DOHH2 (cell line): ENCODE measurements around the gene YTHDF2.
"Not testable (repeated sequence)": the region's sequence is repeated elsewhere in the genome, so short reads cannot be mapped to it uniquely, and the experiment has no call there.

Source experiments
- H3F3A ChIP-seq: fragments of 200-600 bp; sonication (generic), shearing (Covaris generic); 2 replicates; pipeline ENCODE4 v1.6.0; 2016; ENCODE audit warnings: antibody characterized with exemption, mild to moderate bottlenecking; ENCODE audit not compliant: control insufficient read depth, insufficient read depth
- H3K27ac ChIP-seq: fragments of 200-600 bp; sonication (generic); 2 replicates; pipeline ENCODE4 v1.5.1; 2014; ENCODE audit warnings: low read depth, mild to moderate bottlenecking, low read length, moderate library complexity
- H3K27me3 ChIP-seq: fragments of 200-600 bp; sonication (generic); 2 replicates; pipeline ENCODE4 v1.6.1; 2014; ENCODE audit warnings: mild to moderate bottlenecking, low read length, mixed read lengths; ENCODE audit not compliant: control insufficient read depth
- H3K36me3 ChIP-seq: fragments of 200-600 bp; sonication (generic); 2 replicates; pipeline ENCODE4 v1.6.1; 2014; ENCODE audit warnings: mild to moderate bottlenecking, low read length, moderate library complexity, mixed read lengths; ENCODE audit not compliant: control insufficient read depth
- H3K4me1 ChIP-seq: fragments of 200-600 bp; sonication (generic); 2 replicates; pipeline ENCODE4 v1.6.1; 2014; ENCODE audit warnings: mild to moderate bottlenecking, low read length, mixed read lengths; ENCODE audit not compliant: control insufficient read depth
- H3K4me2 ChIP-seq: fragments of 200-600 bp; sonication (generic); 2 replicates; pipeline ENCODE4 v1.6.0; 2014; ENCODE audit warnings: mild to moderate bottlenecking, low read length, moderate library complexity
- H3K4me3 ChIP-seq: fragments of 200-600 bp; sonication (generic); 2 replicates; pipeline ENCODE4 v1.5.1; 2014; ENCODE audit warnings: mild to moderate bottlenecking, low read length, mixed read lengths
- H3K79me2 ChIP-seq: fragments of 200-600 bp; sonication (generic); 2 replicates; pipeline ENCODE4 v1.6.1; 2014; ENCODE audit warnings: mild to moderate bottlenecking, low read length, mixed read lengths; ENCODE audit not compliant: control insufficient read depth
- H3K9me2 ChIP-seq: fragments of 200-600 bp; sonication (generic); replicated peaks from 2 replicates; pipeline ENCODE4 v1.6.1; 2014; ENCODE audit warnings: mild to moderate bottlenecking, low read length, mixed read lengths; ENCODE audit not compliant: control insufficient read depth
- H3K9me3 ChIP-seq: fragments of 200-600 bp; sonication (generic); 2 replicates; pipeline ENCODE4 v1.6.1; 2014; ENCODE audit warnings: antibody characterized with exemption, low read length, mixed read lengths; ENCODE audit not compliant: control insufficient read depth, insufficient read depth
- H4K20me1 ChIP-seq: fragments of 200-600 bp; sonication (generic); 2 replicates; pipeline ENCODE4 v1.6.0; 2014; ENCODE audit warnings: low read depth, mild to moderate bottlenecking, antibody characterized with exemption, low read length, moderate library complexity; ENCODE audit not compliant: control insufficient read depth, insufficient read depth
- CTCF ChIP-seq: fragments of 200-600 bp; sonication (generic); IDR thresholded peaks from one replicate; pipeline ENCODE4 v1.5.1; 2014; ENCODE audit warnings: antibody characterized with exemption, mild to moderate bottlenecking, low read depth, low read length; ENCODE audit not compliant: poor library complexity, severe bottlenecking
- EZH2phosphoT487 ChIP-seq: fragments of 200-600 bp; sonication (generic); IDR thresholded peaks from 2 replicates; pipeline ENCODE4 v1.6.1; 2017; ENCODE audit warnings: borderline replicate concordance, mild to moderate bottlenecking, antibody characterized with exemption, low read length, moderate library complexity, mixed read lengths

YTHDF2 gene

DNA sequence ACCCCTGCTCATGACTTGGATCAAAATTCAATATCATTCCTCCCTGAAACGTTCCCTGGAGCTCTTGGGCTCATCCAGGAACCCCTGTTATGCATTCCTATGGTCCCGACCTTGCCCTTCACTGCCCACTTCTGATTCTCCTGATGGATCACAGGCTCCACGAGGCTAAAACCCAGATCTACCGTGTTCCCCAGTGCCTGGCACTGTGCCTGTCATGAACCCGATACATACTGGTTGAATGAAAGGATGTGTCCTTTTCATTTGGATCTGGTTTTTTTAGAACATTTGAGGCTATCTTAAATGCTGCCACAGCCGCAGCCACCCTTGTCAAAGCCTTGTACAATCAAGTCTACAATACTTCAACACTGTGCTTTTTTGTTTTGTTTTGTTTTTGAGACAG lies 53.1 kb downstream of the YTHDF2 start:
- no peak overlapping the region for H3K27ac ChIP-seq
- H3K27me3 ChIP-seq: no peaks in the 10 kb centered on the region
- no peaks in the 10 kb centered on the region for H4K20me1 ChIP-seq
- H3K79me2 ChIP-seq: no peaks in the 10 kb centered on the region
- no peaks in the 10 kb centered on the region; the same call in 1 of the 2 replicates for H3F3A ChIP-seq
- no peaks in the 10 kb centered on the region for H3K36me3 ChIP-seq
- no peak for TF ChIP-seq EZH2phosphoT487
- no peak for TF ChIP-seq CTCF
- H3K4me3 ChIP-seq: no peak overlapping the region
- no peaks in the 10 kb centered on the region for H3K9me2 ChIP-seq
- peaks cover 7% of the 10 kb centered on the region for H3K4me1 ChIP-seq
- no peaks in the 10 kb centered on the region for H3K9me3 ChIP-seq
- no peak overlapping the region for H3K4me2 ChIP-seq

DNA sequence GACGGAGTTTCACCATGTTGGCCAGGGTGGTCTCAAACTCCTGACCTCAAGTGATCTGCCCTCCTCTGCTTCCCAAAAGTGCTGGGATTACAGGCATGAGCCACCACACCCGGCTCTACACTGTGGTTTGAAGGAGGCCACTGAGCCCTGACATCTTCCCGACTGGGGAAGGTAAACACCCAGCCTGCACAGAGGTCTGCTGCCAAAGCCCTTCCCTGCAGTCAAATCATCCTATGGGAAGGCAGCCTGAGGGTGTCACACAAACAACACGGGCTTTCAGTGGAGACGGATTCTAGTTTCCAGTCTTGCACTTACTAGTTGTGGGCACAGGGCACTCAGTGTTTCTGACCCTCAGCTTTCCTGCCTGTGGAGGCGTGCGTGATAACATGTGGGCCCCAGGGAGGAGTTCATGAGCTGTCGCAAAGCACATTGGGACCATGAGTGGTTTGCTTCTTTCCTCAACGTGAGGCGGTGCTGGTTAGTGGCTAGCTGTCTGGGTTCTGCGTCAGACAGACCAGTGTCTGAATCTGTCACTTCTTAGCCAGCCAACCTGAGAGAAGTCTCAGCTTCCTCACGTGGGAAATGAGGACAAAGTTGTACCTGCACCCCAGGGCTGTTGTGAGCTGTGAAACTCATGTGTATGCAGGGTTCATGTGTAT lies 53.8 kb downstream of the YTHDF2 start:
- no peaks in the 10 kb centered on the region for H3K79me2 ChIP-seq
- no peak for TF ChIP-seq CTCF
- TF ChIP-seq EZH2phosphoT487: no peak

DNA sequence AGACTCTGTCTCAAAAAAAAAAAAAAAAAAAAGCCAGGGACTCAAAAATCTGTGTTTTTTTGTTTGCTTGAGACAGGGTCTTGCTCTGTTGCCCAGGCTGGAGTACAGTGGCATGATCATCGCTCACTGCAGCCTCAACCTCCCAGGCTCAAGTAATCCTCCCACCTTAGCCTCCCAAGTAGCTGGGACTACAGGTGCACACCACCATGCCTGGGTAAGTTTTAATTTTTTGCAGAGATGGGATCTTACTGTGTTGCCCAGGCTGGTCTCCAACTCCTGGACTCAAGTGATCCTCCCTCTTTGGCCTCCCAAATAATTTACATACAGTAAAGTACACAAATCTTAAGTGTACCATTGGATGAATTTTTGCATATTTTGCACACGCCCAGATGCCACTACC lies 55.2 kb downstream of the YTHDF2 start:
- H3K36me3 ChIP-seq, H3K27me3 ChIP-seq, H3K4me2 ChIP-seq, H3K27ac ChIP-seq, H3K4me3 ChIP-seq, H3F3A ChIP-seq, H3K79me2 ChIP-seq, H4K20me1 ChIP-seq, H3K4me1 ChIP-seq, H3K9me2 ChIP-seq, H3K9me3 ChIP-seq: not testable (repeated sequence)

More for the DNA sequence above, 53.8 kb downstream of the YTHDF2 start:
- no peak overlapping the region for H3K4me3 ChIP-seq
- H3K4me1 ChIP-seq: peaks cover 5% of the 10 kb centered on the region
- no peak overlapping the region for H3K4me2 ChIP-seq
- no peaks in the 10 kb centered on the region for H3K9me3 ChIP-seq
- no peak overlapping the region for H3K27ac ChIP-seq
- no peaks in the 10 kb centered on the region for H4K20me1 ChIP-seq
- H3K27me3 ChIP-seq: no peaks in the 10 kb centered on the region
- H3K36me3 ChIP-seq: no peaks in the 10 kb centered on the region
- H3K9me2 ChIP-seq: no peaks in the 10 kb centered on the region
- no peaks in the 10 kb centered on the region for H3F3A ChIP-seq

DNA sequence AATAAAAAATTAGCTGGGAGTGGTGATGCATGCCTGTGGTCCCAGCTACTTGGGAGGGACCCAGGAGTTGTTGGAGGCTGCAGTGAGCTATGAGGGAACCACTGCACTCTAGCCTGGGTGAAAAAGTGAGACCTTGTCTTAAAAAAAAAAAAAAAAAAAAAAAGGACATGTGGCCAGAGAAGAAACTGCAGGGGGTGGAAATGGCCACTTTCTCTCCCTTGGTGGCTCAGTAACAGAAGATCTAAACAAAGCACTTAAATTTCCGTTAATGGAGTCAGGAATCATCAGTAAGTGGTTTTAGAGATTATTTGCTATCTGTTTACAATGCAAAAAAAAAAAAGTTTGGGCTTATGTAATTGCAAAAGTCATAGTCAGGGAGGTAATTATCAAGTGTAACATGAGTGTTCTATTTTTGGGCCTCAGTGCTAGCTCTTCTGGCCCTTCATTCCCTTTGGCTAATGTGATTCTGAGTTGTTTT lies 55.9 kb downstream of the YTHDF2 start:
- no peaks in the 10 kb centered on the region for H4K20me1 ChIP-seq
- TF ChIP-seq EZH2phosphoT487: no peak
- no peak for TF ChIP-seq CTCF
- no peaks in the 10 kb centered on the region for H3K9me3 ChIP-seq
- no peaks in the 10 kb centered on the region for H3K27me3 ChIP-seq
- no peaks in the 10 kb centered on the region for H3K79me2 ChIP-seq
- no peak overlapping the region for H3K4me3 ChIP-seq
- no peaks in the 10 kb centered on the region for H3K4me1 ChIP-seq
- no peaks in the 10 kb centered on the region for H3K9me2 ChIP-seq
- H3K27ac ChIP-seq: no peak overlapping the region
- H3K36me3 ChIP-seq: no peaks in the 10 kb centered on the region
- no peak overlapping the region for H3K4me2 ChIP-seq
- no peaks in the 10 kb centered on the region for H3F3A ChIP-seq

DNA sequence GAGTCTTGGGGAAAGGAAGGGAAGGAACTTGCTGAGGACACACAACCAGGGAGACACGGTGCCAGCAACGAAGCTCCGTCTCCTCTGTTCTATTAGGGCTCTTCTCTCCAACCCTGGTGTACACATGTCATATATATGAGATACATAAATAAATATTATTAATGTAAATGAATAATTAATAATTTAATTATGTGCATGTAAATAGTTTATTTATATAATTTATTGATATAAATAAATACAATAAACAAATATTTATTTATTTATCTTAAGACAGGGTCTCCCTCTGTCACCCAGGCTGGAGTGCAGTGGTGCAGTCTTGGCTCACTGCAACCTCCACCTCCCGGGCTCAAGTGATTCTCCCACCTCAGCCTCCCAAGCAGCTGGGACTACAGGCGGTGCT lies 57.8 kb downstream of the YTHDF2 start:
- H3F3A ChIP-seq, H3K79me2 ChIP-seq, H3K27ac ChIP-seq, H3K4me3 ChIP-seq, H4K20me1 ChIP-seq, H3K27me3 ChIP-seq, H3K9me3 ChIP-seq, H3K36me3 ChIP-seq, H3K4me2 ChIP-seq, H3K4me1 ChIP-seq, H3K9me2 ChIP-seq: not testable (repeated sequence)
